Activated T-cell treated with anti-CD3 and anti-CD28 coated beads for 48 hours (primary cell): ENCODE results near the gene FMN1.
"Not testable (repeated sequence)": the region's sequence is repeated elsewhere in the genome, so short reads cannot be mapped to it uniquely, and the experiment has no call there.

Source experiments
- DNase-seq: peaks from one replicate; pipeline ENCODE4 v3.0.0-alpha.2; 2020; ENCODE audit warnings: low read depth

FMN1 gene

DNA sequence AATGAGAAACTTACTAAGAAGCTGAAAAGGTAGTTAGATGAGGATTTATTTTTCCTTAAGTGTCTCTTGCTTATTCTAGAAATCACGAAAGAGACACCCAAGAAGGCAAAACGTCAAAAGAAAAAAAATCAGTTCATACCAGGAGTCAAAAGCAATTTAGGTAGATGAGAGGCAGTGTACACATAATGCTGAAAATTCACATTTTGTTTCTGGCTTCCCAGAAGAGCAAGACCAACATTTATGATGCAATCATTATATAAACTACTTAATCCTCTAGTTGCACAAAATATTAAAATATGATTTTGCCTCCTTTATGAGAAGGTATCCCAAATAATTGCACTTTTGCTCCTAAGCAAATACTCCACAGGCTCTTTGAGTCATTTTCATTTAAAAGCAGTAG is 228.0 kb downstream of the FMN1 start:
- DNase-seq: no peak

GRCh38 chr15:32965897-32966296 is 228.6 kb downstream of the FMN1 start:
- DNase-seq: no peak

GRCh38 chr15:32959077-32959476 is 235.4 kb downstream of the FMN1 start:
- no peak for DNase-seq

- no peak for DNase-seq
Measured at GRCh38 chr15:32957219-32957618, 237.3 kb downstream of the FMN1 start.

DNA sequence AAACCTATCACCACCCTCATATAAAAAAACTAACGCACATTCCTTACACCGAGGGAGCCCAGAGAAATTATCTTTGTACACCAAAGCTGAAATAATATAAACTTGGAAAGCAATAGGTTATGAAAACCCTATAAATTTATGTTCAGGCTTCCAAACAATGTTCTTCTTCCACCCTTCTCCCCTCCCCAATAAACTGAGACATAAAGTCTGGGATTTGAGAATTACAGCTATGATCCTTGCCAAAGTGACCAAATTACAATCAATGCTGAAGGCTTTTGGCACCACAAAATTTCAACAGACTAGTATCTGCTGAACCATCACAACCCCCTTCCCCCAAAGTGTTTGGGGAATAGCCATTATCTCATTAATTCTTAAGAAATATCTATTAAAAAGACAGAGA is 237.8 kb downstream of the FMN1 start:
- no peak for DNase-seq

GRCh38 chr15:32956006-32956405 is 238.5 kb downstream of the FMN1 start:
- DNase-seq: no peak

DNA sequence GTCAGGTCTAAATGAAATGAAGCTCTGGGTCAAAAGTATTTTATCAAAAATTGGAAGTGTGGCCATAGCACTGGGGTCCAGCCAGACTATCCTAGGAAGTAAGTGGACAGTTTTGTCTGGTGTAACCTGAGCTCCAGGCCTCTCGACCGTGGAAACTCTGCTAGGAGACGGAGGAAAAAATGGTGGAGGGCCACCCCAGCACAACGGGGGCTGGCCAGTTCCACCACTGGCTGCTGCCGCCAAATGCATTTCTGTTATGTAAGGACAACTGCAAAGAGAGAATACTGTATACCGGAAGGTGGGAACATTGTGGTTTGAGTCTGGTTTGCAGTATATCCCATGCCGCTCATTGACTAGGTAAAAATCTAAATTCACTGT is 241.0 kb downstream of the FMN1 start:
- DNase-seq: no peak

- no peak for DNase-seq
Measured at GRCh38 chr15:32952901-32953532, 241.5 kb downstream of the FMN1 start.

GRCh38 chr15:32951736-32952464 is 242.6 kb downstream of the FMN1 start:
- no peak for DNase-seq

DNA sequence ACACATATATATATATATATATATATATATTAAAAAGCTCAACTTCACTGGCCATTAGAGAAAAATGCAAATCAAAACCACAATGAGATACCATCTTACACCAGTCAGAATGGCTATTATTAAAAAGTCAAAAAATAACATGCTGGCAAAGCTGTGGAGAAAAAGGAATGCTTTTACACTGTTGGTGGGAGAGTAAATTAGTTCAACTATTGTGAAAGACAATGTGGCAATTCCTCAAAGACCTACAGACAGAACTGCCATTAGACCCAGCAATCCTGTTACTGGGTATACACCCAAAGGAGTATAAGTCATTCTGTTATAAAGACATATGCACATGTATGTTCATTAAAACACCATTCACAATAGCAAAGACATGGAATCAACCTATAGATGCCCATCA is 244.5 kb downstream of the FMN1 start:
- not testable (repeated sequence) for DNase-seq

- no peak for DNase-seq
Measured at GRCh38 chr15:32946210-32946609, 248.3 kb downstream of the FMN1 start.

DNA sequence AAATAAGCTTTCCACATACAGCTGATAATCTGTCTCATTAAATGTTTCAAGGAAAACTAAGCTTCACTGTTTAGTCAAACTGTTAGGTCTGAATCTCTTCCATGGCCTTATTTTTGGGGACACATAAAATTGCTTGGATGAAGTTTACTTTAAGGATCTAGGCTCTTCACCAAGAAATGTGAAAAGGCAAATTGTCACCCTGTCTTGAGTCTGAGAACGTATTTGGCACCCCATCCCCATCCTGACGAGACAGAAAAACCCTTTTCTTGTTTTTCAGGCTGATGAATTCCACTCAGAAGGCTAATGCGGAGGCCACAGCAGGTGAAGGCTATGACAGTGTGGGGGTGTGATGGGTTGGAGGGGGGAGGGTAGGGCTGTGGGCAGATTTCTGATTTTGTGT is 250.1 kb downstream of the FMN1 start:
- no peak for DNase-seq

DNA sequence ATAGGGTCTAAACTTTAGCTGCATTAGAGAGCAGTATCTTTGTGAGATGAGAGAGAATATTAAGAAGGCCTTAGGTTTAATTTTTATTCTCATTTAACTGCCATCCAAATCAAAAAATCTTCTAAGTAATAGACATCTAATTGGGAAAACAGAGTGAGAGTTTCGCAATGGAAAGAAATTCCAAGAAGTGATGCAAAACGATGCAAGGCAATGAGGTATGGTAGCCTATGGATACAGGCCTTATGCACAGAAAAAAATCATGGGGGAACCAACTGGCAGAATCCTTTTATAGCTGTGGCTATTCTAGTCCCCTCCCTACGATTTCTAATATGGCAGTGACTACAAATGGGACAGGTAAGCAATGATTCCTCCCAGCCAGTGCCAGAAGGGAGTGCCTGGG is 250.8 kb downstream of the FMN1 start:
- DNase-seq: no peak

DNA sequence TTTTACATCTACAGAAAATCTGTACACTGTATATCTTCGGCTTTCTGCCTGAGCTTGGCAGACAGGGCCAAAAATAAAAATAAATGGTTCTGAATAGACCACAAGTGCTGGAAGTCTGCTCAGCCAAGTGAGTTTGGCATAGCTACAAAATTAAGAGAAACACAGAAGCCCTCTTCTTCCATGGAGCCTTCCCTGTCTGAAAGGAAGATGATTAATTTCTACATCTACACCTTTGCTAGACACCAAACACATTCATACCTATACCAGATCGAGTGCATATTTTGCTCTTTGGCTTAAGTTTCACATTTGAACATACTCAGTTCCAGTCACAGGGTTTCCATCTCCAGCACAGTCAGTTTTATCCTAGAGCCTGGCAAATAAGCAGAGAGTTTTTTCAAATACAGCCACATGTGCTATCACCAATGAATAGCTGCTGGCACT is 252.1 kb downstream of the FMN1 start:
- no peak for DNase-seq

DNA sequence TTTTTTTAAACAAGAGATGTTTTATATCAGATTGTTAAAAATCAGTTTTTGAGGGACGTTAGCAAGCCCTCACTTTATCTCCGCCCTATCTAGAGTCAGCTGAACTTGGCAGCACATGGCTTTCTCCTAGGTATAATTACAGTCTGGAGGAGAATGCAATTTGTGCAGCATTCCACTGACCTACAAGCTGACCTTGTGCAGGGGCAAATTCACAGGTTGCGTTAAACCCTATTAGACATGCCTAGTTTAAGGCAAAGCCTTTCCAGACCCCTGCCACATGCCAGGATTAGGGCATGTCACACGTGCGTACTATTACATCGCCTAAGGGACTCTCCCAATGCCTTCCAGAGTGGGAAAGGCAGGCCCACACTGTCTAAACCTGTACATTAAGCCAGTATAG is 252.7 kb downstream of the FMN1 start:
- no peak for DNase-seq

DNA sequence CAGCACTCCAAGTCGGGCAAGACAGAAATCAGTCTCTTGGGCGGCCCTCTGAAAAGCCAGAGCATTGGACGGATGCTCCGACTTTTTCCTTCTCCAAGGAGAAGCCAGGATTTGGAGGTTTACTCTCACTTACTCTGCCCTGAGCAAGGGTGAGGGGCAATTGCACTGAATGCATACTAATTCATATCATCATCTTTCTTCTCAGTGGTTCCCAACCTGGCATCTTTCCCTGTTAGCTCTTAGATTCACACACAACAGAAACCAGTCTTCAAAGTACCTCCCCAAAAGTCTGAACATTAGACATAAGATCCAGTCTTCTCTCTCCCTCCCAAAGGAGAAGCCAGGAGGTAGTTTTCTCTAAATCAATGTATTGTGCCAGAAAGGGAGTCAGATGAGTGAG is 257.5 kb downstream of the FMN1 start:
- DNase-seq: no peak

DNA sequence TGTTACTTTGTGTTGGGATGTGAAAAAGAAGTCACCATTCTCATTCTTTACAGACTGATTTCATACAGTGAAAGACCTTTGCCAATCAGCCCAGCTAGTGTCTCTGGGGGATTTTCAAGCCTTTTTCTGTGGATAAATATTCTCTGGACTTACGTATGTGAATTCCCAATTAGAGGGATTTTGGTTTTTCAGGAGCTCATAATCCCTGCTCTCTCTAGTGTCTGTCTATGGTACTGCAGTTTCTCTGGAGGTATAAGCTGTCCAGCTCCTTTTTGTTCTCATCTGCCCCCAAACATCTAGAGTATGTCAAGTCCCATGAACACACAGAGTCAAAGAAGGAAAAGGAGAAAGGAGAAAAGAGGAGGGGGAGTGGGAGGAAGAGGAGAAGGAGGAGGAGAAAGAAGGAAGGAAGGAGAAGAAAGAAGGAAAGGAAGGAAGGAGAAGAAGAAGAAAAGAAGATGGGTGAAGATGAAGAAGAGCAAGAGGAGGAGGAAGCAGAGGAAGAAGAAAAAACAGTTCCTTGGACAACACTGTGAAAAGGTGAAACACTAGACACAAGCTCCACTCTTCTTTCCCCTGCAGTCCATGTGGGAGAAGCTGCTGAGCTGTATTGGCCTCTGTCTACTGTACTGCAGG is 258.1 kb downstream of the FMN1 start:
- DNase-seq: no peak

- no peak for DNase-seq
Measured at GRCh38 chr15:32935139-32935538, 259.4 kb downstream of the FMN1 start.

DNA sequence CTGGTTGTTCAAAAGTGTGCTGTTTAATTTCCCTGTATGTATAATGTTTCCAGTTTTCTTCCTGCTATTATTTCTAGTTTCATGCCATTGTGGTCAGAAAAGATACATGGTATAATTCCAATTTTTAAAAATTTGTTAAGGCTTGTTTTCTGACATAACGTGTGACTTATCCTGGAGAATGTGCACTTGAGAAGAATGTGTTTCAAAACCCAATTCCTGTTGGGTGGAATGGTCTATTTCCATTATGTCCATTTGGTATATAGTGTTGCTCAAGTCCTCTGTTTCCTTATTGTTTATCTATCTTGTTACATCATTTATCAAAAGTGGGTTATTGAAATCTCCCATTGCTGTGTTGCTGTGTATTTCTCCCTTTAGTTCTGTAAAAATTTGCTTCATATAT is 261.3 kb downstream of the FMN1 start:
- DNase-seq: no peak

DNA sequence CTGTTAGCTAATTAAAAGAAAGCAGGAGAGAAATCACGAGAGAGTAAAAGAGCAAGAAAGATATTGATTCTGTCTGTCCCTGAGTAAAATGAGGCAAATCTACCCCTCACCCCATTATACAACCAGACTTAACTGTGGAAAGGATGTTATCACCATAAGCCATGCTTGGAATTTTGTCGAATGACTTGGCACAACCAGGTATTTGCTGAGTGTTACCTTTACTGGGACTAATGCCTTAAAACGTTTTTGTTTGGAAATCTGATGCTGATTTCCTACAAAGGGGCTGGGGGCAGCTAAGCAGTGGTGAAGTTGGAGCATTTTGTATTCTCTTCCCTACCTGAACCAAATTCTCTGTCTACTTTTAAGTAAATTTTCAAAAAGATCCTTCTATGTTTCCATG is 265.6 kb downstream of the FMN1 start:
- DNase-seq: no peak

GRCh38 chr15:32927124-32927523 is 267.4 kb downstream of the FMN1 start:
- DNase-seq: no peak

- DNase-seq: no peak
Measured at GRCh38 chr15:32923176-32923575, 271.3 kb downstream of the FMN1 start.

DNA sequence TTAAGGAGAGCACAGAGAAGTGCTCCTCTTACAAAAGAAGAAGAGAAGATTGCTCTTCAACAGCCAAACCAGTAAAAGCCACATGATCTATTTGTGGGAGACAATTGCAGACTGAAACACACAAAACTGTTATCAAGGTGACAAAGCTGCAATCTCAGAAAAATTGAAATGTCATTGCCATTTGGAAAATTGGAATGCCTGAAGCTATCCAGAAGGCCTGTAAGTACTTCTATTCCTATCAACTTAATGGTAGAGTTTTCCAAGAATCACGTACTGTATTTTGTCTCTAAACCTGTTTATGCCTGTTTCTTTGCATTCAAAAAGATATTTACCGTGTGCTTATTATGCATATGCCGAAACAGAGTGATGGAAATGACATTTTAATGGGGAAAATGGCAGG is 272.0 kb downstream of the FMN1 start:
- DNase-seq: no peak
